ENCODE data around the gene FAM76A. TPM values are rescaled to one million over a fixed set of nuclear protein-coding genes. Genes with fewer than 3 reads are reported as not detected.
A peak's percentile ranks its signal among the peaks of the same experiment; 100 is the strongest.
"Not testable (repeated sequence)": the region's sequence is repeated elsewhere in the genome, so short reads cannot be mapped to it uniquely, and the experiment has no call there.

The FAM76A gene
- total RNA-seq (9.8 and 12.2 TPM in 2 replicates), polyA plus RNA-seq (1.8 and 3.5 TPM in 2 replicates)

DNA sequence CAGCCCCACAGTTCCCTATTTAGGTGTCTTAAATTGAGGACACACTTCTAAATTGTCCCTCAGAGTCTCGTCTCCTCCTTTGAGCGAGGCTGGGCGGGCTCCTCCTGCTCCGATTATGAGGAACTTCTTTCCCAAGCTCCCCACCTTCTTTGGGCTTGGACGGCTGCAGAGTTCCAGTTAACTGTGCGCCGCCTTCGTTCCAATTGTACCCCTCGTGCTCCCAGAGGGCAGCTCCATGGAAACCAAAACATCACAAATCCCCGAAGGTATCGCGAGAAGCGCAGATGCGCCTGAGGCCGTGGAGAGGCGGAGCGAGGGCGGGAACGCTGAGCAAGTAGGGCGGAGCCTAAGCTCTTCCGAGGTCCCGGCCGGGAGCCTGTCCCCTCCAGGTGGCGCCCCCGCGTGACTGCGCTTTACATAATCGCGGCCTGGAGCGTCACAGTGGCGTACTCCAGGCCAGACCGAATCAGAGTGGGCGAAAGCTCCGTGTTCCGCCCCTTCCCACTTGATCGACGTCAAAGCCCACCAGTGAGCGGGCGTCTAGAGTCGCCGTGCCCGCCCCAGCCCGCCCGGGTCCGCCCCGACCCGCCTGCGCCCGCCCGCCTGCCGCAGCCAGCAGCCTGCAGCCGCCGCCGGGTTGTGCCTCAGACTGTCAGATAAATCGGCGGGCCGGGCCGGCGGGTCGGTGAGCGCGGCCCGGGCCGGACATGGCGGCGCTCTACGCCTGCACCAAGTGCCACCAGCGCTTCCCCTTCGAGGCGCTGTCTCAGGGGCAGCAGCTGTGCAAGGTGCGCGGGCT is at the start of gene FAM76A:
Gene FAM76A, plus strand, starts transcription at position 588 of the 799 bp plus-strand sequence. Its CDS starts 120 bp downstream, at position 708.
- Histone ChIP-seq H4K20me1 (ENCODE audit: insufficient read depth, poor library complexity, severe bottlenecking) (no peaks in the 10 kb centered on the region), H2AFZ (peak within 1 kb of the TSS; percentile 77), H3K4me2 (peak within 1 kb of the TSS; percentile 85), H3K9me2 (replicated peaks; ENCODE audit: insufficient read depth) (no peaks in the 10 kb centered on the region), H3K4me3 (peak within 1 kb of the TSS; percentile 94), H3K79me2 (peaks cover 10% of the 10 kb centered on the region), H3K27me3 (no peaks in the 10 kb centered on the region), H3K36me3 (replicated peaks; ENCODE audit: insufficient read depth, low read depth) (no peaks in the 10 kb centered on the region), H3K4me1 (ENCODE audit: insufficient read depth) (peaks cover 7% of the 10 kb centered on the region), H3K27ac (peak within 1 kb of the TSS; percentile 84), H3K9me3 (ENCODE audit: low read depth) (no peaks in the 10 kb centered on the region)
- peak; percentile 100 for DNase-seq (ENCODE audit: low spot score)
- WGBS (ENCODE audit: low lambda C conversion rate, missing lambda C conversion rate) = 5% methylated on average over 54 of the region's 72 CpGs
- TF ChIP-seq EZH2 (IDR thresholded peaks at IDR 0.05; ENCODE audit: borderline replicate concordance) = no peak
- TF ChIP-seq, protein P1, sequence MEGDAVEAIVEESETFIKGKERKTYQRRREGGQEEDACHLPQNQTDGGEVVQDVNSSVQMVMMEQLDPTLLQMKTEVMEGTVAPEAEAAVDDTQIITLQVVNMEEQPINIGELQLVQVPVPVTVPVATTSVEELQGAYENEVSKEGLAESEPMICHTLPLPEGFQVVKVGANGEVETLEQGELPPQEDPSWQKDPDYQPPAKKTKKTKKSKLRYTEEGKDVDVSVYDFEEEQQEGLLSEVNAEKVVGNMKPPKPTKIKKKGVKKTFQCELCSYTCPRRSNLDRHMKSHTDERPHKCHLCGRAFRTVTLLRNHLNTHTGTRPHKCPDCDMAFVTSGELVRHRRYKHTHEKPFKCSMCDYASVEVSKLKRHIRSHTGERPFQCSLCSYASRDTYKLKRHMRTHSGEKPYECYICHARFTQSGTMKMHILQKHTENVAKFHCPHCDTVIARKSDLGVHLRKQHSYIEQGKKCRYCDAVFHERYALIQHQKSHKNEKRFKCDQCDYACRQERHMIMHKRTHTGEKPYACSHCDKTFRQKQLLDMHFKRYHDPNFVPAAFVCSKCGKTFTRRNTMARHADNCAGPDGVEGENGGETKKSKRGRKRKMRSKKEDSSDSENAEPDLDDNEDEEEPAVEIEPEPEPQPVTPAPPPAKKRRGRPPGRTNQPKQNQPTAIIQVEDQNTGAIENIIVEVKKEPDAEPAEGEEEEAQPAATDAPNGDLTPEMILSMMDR (IDR thresholded peaks at IDR 0.05; ENCODE audit: poor library complexity) = peak; percentile 63
- no peak for TF ChIP-seq EZH2phosphoT487 (IDR thresholded peaks at IDR 0.05; ENCODE audit: low read depth, severe bottlenecking, unreplicated experiment)

DNA sequence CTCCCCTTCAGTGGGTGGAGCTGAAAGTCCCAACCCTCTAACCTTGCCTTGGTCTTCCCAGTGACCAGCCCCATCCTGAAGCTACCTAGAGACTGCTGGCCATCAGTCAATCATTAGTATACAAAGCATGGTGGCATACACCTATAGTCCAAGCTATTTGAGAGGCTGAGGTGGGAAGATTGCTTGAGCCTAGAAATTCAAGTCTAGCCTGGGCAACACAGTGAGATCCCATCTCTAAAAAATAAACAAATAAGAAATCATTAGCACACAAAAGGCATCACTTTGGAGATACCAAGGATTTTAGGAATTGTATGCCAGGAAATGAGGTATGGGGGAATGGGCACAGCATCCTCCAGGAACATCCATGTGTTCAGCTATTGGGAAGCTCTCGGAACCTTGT is 49.4 kb upstream of the FAM76A start:
- Histone ChIP-seq H4K20me1 (ENCODE audit: insufficient read depth, poor library complexity, severe bottlenecking) (no peaks in the 10 kb centered on the region), H3K4me2 (no peak overlapping the region), H3K27me3 (no peaks in the 10 kb centered on the region), H3K9me2 (replicated peaks; ENCODE audit: insufficient read depth) (no peaks in the 10 kb centered on the region), H3K27ac (no peak overlapping the region), H3K9me3 (ENCODE audit: low read depth) (peaks cover 6% of the 10 kb centered on the region), H2AFZ (no peak overlapping the region), H3K79me2 (no peaks in the 10 kb centered on the region), H3K4me1 (ENCODE audit: insufficient read depth) (peaks cover 5% of the 10 kb centered on the region), H3K4me3 (no peak overlapping the region), H3K36me3 (replicated peaks; ENCODE audit: insufficient read depth, low read depth) (no peaks in the 10 kb centered on the region)
- no peak for DNase-seq (ENCODE audit: low spot score)
- TF ChIP-seq EZH2phosphoT487 (IDR thresholded peaks at IDR 0.05; ENCODE audit: low read depth, severe bottlenecking, unreplicated experiment) = no peak
- TF ChIP-seq EZH2 (IDR thresholded peaks at IDR 0.05; ENCODE audit: borderline replicate concordance) = no peak
- 95% methylated on average over 1 of the region's 1 CpG for WGBS (ENCODE audit: low lambda C conversion rate, missing lambda C conversion rate)

DNA sequence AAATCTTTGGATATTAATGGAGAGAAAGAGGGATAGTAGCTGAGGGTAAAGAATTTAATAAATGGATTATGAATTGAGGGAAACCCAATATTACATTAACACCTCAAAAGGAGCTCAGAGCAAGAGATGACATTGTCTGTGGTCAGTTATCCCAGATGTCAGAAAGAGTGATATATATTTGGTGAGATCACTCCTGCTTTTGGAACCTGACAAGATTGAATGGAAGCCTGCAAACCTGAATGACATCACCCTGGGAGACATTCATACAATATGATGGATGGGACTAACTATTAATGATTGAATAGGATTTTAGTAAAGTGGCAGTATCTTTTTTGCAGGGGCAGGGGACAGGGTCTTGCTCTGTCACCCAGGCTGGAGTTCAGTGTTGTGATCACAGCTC is 47.0 kb upstream of the FAM76A start:
- Histone ChIP-seq H3K9me3 (ENCODE audit: low read depth) (peaks cover 7% of the 10 kb centered on the region), H3K27me3 (no peaks in the 10 kb centered on the region), H3K9me2 (replicated peaks; ENCODE audit: insufficient read depth) (no peaks in the 10 kb centered on the region), H3K4me2 (no peak overlapping the region), H3K27ac (no peak overlapping the region), H4K20me1 (ENCODE audit: insufficient read depth, poor library complexity, severe bottlenecking) (no peaks in the 10 kb centered on the region), H2AFZ (no peak overlapping the region), H3K4me1 (ENCODE audit: insufficient read depth) (no peaks in the 10 kb centered on the region), H3K4me3 (no peak overlapping the region), H3K36me3 (replicated peaks; ENCODE audit: insufficient read depth, low read depth) (no peaks in the 10 kb centered on the region), H3K79me2 (no peaks in the 10 kb centered on the region)
- TF ChIP-seq EZH2phosphoT487 (IDR thresholded peaks at IDR 0.05; ENCODE audit: low read depth, severe bottlenecking, unreplicated experiment) (no peak), EZH2 (IDR thresholded peaks at IDR 0.05; ENCODE audit: borderline replicate concordance) (no peak)
- TF ChIP-seq, protein P1 (IDR thresholded peaks at IDR 0.05; ENCODE audit: poor library complexity) = no peak
- DNase-seq (ENCODE audit: low spot score) = no peak

DNA sequence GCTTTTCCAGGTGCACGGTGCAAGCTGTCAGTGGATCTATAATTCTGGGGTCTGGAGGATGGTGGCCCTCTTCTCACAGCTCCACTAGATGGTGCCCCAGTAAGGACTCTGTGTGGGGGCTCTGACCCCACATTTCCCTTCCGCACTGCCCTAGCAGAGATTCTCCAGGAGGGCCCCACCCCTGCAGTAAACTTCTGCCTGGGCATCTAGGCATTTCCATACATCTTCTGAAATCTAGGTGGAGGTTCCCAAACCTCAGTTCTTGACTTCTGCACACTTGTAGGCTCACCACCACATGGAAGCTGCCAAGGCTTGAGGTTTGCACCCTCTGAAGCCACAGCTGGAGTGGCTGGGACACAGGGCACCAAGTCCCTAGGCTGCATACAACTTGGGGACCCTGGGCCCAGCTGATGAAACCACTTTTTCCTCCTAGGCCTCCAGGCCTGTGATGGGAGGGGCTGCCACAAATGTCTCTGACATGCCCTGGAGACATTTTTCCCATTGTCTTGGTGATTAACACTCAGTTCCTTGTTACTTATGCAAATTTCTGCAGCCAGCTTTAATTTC is 45.5 kb upstream of the FAM76A start:
- not testable (repeated sequence) for H3K27ac ChIP-seq; H3K27me3 ChIP-seq; H3K9me3 ChIP-seq (ENCODE audit: low read depth); H3K79me2 ChIP-seq; H3K4me3 ChIP-seq; H3K9me2 ChIP-seq (replicated peaks; ENCODE audit: insufficient read depth); H3K4me1 ChIP-seq (ENCODE audit: insufficient read depth); H4K20me1 ChIP-seq (ENCODE audit: insufficient read depth, poor library complexity, severe bottlenecking); H3K36me3 ChIP-seq (replicated peaks; ENCODE audit: insufficient read depth, low read depth); DNase-seq (ENCODE audit: low spot score); H2AFZ ChIP-seq; H3K4me2 ChIP-seq
- WGBS (ENCODE audit: low lambda C conversion rate, missing lambda C conversion rate) = 94% methylated on average over 2 of the region's 2 CpGs

DNA sequence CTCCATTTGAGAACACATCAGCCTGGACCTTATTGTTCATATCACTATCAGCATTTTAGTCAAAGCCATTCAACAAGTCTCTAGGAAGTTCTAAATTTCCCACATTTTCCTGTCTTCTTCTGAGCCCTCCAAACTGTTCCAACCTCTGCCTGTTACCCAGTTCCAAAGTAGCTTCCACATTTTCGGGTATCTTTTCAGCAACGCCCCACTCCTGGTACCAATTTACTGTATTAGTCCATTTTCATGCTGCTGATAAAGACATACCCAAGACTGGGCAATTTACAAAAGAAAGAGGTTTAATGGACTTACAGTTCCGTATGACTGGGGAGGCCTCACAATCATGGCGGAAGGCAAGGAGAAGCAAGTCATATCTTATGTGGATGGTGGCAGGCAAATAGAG is 44.2 kb upstream of the FAM76A start:
- not testable (repeated sequence) for DNase-seq (ENCODE audit: low spot score); H2AFZ ChIP-seq; H3K9me2 ChIP-seq (replicated peaks; ENCODE audit: insufficient read depth); H3K4me2 ChIP-seq; H3K27me3 ChIP-seq; H3K4me1 ChIP-seq (ENCODE audit: insufficient read depth); H4K20me1 ChIP-seq (ENCODE audit: insufficient read depth, poor library complexity, severe bottlenecking); H3K36me3 ChIP-seq (replicated peaks; ENCODE audit: insufficient read depth, low read depth); H3K9me3 ChIP-seq (ENCODE audit: low read depth); H3K4me3 ChIP-seq; H3K79me2 ChIP-seq; H3K27ac ChIP-seq
- WGBS (ENCODE audit: low lambda C conversion rate, missing lambda C conversion rate) = 95% methylated on average over 4 of the region's 4 CpGs

All from hepatocyte (in vitro differentiated cells).